Stimulated activated effector memory CD8-positive, alpha-beta T cell treated with anti-CD3 and anti-CD28 coated beads, Interleukin-12 subunit alpha, Interleukin-12 subunit beta, amount 100 ng/mL, for 72 hours (primary cell): ENCODE measurements around the gene RSPH1.
A peak's percentile ranks its signal among the peaks of the same experiment; 100 is the strongest.

Experiments
- ATAC-seq: fragments of 150-1000 bp; cut with Tn5 transposase; 2 replicates; pipeline ENCODE4 v1.10.0; 2021
- DNase-seq, 2 donors: peaks; one replicate each; pipeline ENCODE4 v3.0.0; 2021 to 2022; ENCODE audit warnings: low spot score in 2 of 2
- H3K27ac Mint-ChIP-seq: one replicate; pipeline ENCODE4 v1.8.0; 2022; ENCODE audit warnings: mild to moderate bottlenecking, mixed read lengths
- H3K36me3 Mint-ChIP-seq: one replicate; pipeline ENCODE4 v1.8.0; 2022; ENCODE audit warnings: mild to moderate bottlenecking, mixed read lengths
- H3K4me1 Mint-ChIP-seq: one replicate; pipeline ENCODE4 v1.8.0; 2022; ENCODE audit warnings: mixed read lengths
- H3K4me3 Mint-ChIP-seq: one replicate; pipeline ENCODE4 v1.8.0; 2022; ENCODE audit warnings: mild to moderate bottlenecking, mixed read lengths
- H3K9me3 Mint-ChIP-seq: one replicate; pipeline ENCODE4 v1.8.0; 2022; ENCODE audit warnings: mixed read lengths

The RSPH1 gene

DNA sequence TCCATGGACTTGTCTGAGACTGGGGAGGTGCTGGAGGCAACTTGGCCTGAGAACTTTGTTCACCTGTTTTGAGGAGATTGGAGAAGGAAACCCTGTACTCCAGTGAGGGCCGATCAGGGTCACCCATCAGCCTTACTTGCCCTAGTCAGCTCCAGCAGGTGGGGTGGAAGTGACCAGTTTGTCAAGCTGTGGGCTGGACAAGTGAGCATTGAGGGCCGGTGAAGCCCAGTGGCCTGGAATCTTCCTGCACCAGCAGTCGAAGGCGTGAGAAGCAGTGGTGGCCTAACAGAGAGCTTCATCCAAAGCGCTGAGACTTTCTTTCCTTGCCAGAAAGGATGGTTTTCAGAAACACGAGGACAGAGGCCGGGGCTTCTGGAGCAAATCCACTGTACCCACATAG, 27.2 kb upstream of the RSPH1 start:
- Mint-ChIP-seq H3K27ac (peak overlapping the region; percentile 54), H3K36me3 (peaks cover 78% of the 10 kb centered on the region), H3K4me1 (peaks cover 70% of the 10 kb centered on the region), H3K4me3 (no peak overlapping the region), H3K9me3 (no peaks in the 10 kb centered on the region)
- ATAC-seq (no peak), DNase-seq (no peak)

DNA sequence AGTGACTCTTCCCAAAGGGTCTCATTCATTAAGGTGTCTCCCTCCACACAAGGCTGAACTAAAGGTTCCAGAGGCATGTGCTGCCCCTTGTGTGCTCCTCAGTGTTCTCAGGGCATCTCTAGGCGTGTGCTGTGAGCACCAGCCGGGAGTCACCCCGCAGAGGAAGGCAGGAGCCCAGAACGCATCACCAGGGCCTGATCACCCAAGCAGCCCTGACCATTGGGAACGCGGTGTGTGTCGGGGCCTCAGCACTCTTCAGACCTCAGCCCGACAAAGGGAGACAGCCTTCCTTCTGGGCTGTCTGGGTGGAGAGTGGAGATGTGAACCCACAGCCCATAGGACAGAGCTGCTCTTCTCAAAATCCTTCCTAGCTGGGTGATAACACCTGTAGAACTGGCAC, 26.7 kb upstream of the RSPH1 start:
- peak overlapping the region; percentile 54 for H3K27ac Mint-ChIP-seq
- H3K36me3 Mint-ChIP-seq: peaks cover 82% of the 10 kb centered on the region
- H3K4me3 Mint-ChIP-seq: no peak overlapping the region

GRCh38 chr21:42522271-42522670, 26.2 kb upstream of the RSPH1 start:
- DNase-seq (no peak), ATAC-seq (no peak)
- H3K4me3 Mint-ChIP-seq: no peak overlapping the region
- H3K4me1 Mint-ChIP-seq: peaks cover 69% of the 10 kb centered on the region
- H3K27ac Mint-ChIP-seq: peak overlapping the region; percentile 54
- no peaks in the 10 kb centered on the region for H3K9me3 Mint-ChIP-seq
- peaks cover 84% of the 10 kb centered on the region for H3K36me3 Mint-ChIP-seq

More for the DNA sequence above, 26.7 kb upstream of the RSPH1 start:
- H3K9me3 Mint-ChIP-seq: no peaks in the 10 kb centered on the region
- ATAC-seq: no peak
- H3K4me1 Mint-ChIP-seq: peaks cover 70% of the 10 kb centered on the region
- DNase-seq: no peak

GRCh38 chr21:42521805-42522204, 25.8 kb upstream of the RSPH1 start:
- Mint-ChIP-seq H3K9me3 (no peaks in the 10 kb centered on the region), H3K27ac (no peak overlapping the region), H3K4me1 (peaks cover 69% of the 10 kb centered on the region), H3K36me3 (peaks cover 80% of the 10 kb centered on the region), H3K4me3 (no peak overlapping the region)
- DNase-seq (no peak), ATAC-seq (no peak)

DNA sequence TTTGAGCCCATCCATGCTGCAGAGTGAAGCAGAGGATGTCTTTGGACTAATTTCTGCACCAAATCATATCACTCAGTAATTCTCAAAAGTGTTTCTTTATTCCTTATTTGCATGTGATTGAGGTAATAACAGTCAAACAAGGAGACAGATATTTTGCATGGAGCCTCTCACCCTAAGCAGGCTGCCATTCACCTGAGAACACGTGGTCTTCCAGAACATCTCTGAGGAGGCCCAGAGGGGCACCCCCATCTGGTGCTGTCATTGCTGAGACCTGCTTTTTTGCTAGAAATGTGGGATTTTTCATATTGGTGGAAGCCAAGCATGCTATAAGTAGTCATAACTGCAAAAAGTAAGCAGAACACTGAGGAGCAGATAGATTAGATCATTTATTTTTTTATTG, 25.4 kb upstream of the RSPH1 start:
- H3K9me3 Mint-ChIP-seq: no peaks in the 10 kb centered on the region

DNA sequence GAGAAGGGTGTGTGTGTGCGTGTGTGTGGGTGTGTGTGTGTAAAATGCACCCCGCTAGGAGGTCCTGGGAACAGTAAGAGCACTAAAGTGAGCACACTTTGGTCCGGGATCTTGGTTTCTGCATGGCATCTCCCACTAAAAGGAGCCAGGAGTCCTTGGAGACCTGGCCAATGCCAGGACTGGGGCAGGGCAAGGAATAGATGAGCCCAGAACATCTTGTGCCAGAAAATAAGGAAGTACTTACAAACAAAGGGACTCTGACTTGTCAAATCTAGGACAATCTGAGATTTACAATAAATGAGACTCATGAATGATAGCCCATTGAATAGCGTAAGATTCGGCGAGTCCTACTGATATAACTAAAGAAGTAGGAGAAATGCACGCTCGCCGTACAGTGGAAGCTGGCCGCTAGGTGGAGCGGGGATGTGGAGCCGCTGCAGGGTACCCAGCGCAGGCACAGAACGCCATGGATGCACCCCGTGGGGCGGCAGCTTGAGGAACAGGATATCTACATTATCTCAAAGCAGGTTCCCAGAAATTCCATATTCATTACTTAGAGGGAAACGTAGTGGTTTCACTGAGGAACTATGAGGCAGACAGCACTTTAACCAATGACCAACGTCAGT, 24.7 kb upstream of the RSPH1 start:
- H3K36me3 Mint-ChIP-seq: peaks cover 72% of the 10 kb centered on the region
- peak overlapping the region; percentile 29 for H3K27ac Mint-ChIP-seq
- no peak for DNase-seq
- H3K4me1 Mint-ChIP-seq: peaks cover 68% of the 10 kb centered on the region
- ATAC-seq: no peak
- H3K9me3 Mint-ChIP-seq: no peaks in the 10 kb centered on the region
- H3K4me3 Mint-ChIP-seq: no peak overlapping the region

More for the DNA sequence above, 25.4 kb upstream of the RSPH1 start:
- ATAC-seq (no peak), DNase-seq (no peak)
- Mint-ChIP-seq H3K27ac (no peak overlapping the region), H3K36me3 (peaks cover 78% of the 10 kb centered on the region), H3K4me1 (peaks cover 70% of the 10 kb centered on the region), H3K4me3 (no peak overlapping the region)

- DNase-seq (no peak), ATAC-seq (no peak)
- Mint-ChIP-seq H3K9me3 (no peaks in the 10 kb centered on the region), H3K4me3 (no peak overlapping the region), H3K36me3 (peaks cover 58% of the 10 kb centered on the region), H3K4me1 (peaks cover 60% of the 10 kb centered on the region), H3K27ac (no peak overlapping the region)
These were observed 22.6 kb upstream of the RSPH1 start for GRCh38 chr21:42518626-42519025.

GRCh38 chr21:42518215-42518614, 22.2 kb upstream of the RSPH1 start:
- no peaks in the 10 kb centered on the region for H3K9me3 Mint-ChIP-seq
- H3K27ac Mint-ChIP-seq: no peak overlapping the region
- H3K36me3 Mint-ChIP-seq: peaks cover 57% of the 10 kb centered on the region
- DNase-seq (no peak), ATAC-seq (no peak)
- no peak overlapping the region for H3K4me3 Mint-ChIP-seq
- peaks cover 59% of the 10 kb centered on the region for H3K4me1 Mint-ChIP-seq

- peaks cover 44% of the 10 kb centered on the region for H3K36me3 Mint-ChIP-seq
- ATAC-seq: no peak
- peak overlapping the region; percentile 68 for H3K4me3 Mint-ChIP-seq
- no peak for DNase-seq
- no peak overlapping the region for H3K27ac Mint-ChIP-seq
- H3K4me1 Mint-ChIP-seq: peaks cover 53% of the 10 kb centered on the region
- H3K9me3 Mint-ChIP-seq: no peaks in the 10 kb centered on the region
These were observed 19.9 kb upstream of the RSPH1 start for GRCh38 chr21:42515708-42516502.

- H3K4me1 Mint-ChIP-seq: peaks cover 44% of the 10 kb centered on the region
- ATAC-seq (no peak), DNase-seq (no peak)
- peak overlapping the region; percentile 7 for H3K27ac Mint-ChIP-seq
- peaks cover 34% of the 10 kb centered on the region for H3K36me3 Mint-ChIP-seq
- no peaks in the 10 kb centered on the region for H3K9me3 Mint-ChIP-seq
- H3K4me3 Mint-ChIP-seq: peak overlapping the region; percentile 68
These were observed 18.8 kb upstream of the RSPH1 start for GRCh38 chr21:42514883-42515228.

- Mint-ChIP-seq H3K4me1 (peaks cover 41% of the 10 kb centered on the region), H3K4me3 (peak overlapping the region; percentile 68), H3K27ac (peak overlapping the region; percentile 7), H3K36me3 (peaks cover 28% of the 10 kb centered on the region), H3K9me3 (no peaks in the 10 kb centered on the region)
- DNase-seq (peak; percentile 53 to 77), ATAC-seq (peak; percentile 84)
These were observed 18.2 kb upstream of the RSPH1 start for GRCh38 chr21:42513985-42514882.

- Mint-ChIP-seq H3K36me3 (peaks cover 19% of the 10 kb centered on the region), H3K27ac (peak within 1 kb of the TSS; percentile 78), H3K4me3 (peak within 1 kb of the TSS; percentile 68), H3K4me1 (peaks cover 41% of the 10 kb centered on the region), H3K9me3 (no peaks in the 10 kb centered on the region)
- ATAC-seq: peak; percentile 77
- peak in 1 of 2 donors; percentile 65 for DNase-seq
These were observed 17.3 kb upstream of the RSPH1 start, which contains the start of gene SLC37A1 for GRCh38 chr21:42513151-42513984. Gene SLC37A1 (plus strand): TSS chr21:42513852. CDS start chr21:42518455, 4,603 bp downstream.

GRCh38 chr21:42512346-42513034, 16.5 kb upstream of the RSPH1 start:
- Mint-ChIP-seq H3K4me3 (peak overlapping the region; percentile 68), H3K4me1 (peaks cover 32% of the 10 kb centered on the region), H3K27ac (peak overlapping the region; percentile 78), H3K36me3 (peaks cover 11% of the 10 kb centered on the region), H3K9me3 (no peaks in the 10 kb centered on the region)
- no peak for DNase-seq
- no peak for ATAC-seq

DNA sequence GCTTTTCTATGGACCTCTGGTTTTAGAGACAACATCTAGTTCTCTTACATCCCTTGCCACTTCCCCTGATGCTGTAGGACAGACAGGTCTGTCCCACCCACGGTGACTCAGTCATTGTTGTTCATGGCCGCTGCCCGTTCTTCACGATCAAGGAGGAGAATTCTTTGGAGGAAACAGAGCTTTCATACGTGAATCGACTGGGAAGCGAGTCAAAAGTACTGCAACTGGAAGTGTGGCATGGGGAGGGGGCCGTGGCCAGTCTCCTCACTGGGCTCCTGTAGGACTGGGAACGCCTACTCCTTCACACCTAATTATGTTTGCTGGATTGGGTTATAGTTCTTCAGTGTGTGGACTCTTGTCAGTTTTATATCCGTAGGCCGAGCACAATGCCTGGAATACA, 13.2 kb upstream of the RSPH1 start:
- Mint-ChIP-seq H3K4me3 (no peak overlapping the region), H3K27ac (no peak overlapping the region), H3K36me3 (peaks cover 11% of the 10 kb centered on the region), H3K9me3 (no peaks in the 10 kb centered on the region), H3K4me1 (peaks cover 7% of the 10 kb centered on the region)
- ATAC-seq (no peak), DNase-seq (no peak)
